Panc1 (cell line): ENCODE measurements around the gene ADARB1. TPM values are rescaled to one million over a fixed set of nuclear protein-coding genes. Genes with fewer than 3 reads are reported as not detected.

ENCODE experiments used
- ATAC-seq: fragments of 200-7000 bp; cut with Tn5 transposase; 2 replicates; pipeline ENCODE4 v1.9.1; 2020; ENCODE audit warnings: mild to moderate bottlenecking, moderate library complexity
- BruUV-seq: library from RNA; stranded (reverse); fragments of 400-500 nt; replicated peaks from 2 replicates; lab custom pipeline; 2021; lab: Mats Ljungman, UMichigan
- CTCF ChIA-PET: fragments of 300-600 bp; sonication (Branson Sonifier 250); formaldehyde crosslinking; loops from one replicate; lab custom pipeline; 2022; ENCODE audit warnings: antibody characterized with exemption; lab: Charles Lee
- POLR2A ChIA-PET: fragments of 300-600 bp; sonication (Branson Sonifier 250); formaldehyde crosslinking; loops from one replicate; lab custom pipeline; 2022; ENCODE audit warnings: antibody characterized with exemption; lab: Charles Lee
- DNase-seq: peaks from one replicate; pipeline ENCODE4 v3.0.0-alpha.2; 2010; ENCODE audit warnings: low read depth, low spot score
- H3K27ac ChIP-seq: 2 replicates; pipeline ENCODE4 v1.5.1; 2011; ENCODE audit warnings: mild to moderate bottlenecking, low read length, inconsistent platforms
- H3K27me3 ChIP-seq: fragments of 200-500 bp; sonication (Bioruptor generic); 2 replicates; pipeline ENCODE4 v1.6.0; 2014; ENCODE audit warnings: low read length, inconsistent platforms; ENCODE audit not compliant: control insufficient read depth, insufficient read depth
- H3K36me3 ChIP-seq: fragments of 200-500 bp; sonication (Bioruptor generic); 2 replicates; pipeline ENCODE4 v1.5.1; 2014; ENCODE audit warnings: inconsistent platforms, mild to moderate bottlenecking, low read length, moderate library complexity; ENCODE audit not compliant: control insufficient read depth, insufficient read depth
- H3K4me1 ChIP-seq: 2 replicates; pipeline ENCODE4 v1.5.1; 2011; ENCODE audit warnings: inconsistent platforms, mild to moderate bottlenecking, low read length, moderate library complexity; ENCODE audit not compliant: control insufficient read depth, insufficient read depth
- H3K4me3 ChIP-seq, 2 experiments: 2 replicates each; pipeline ENCODE4 v1.5.1; 2011 to 2012; ENCODE audit warnings: low read depth in 2 of 2, low read length in 2 of 2, mild to moderate bottlenecking in 2 of 2, inconsistent platforms in 1 of 2, moderate library complexity in 1 of 2
- H3K9me3 ChIP-seq: fragments of 200-500 bp; sonication (Bioruptor generic); 2 replicates; pipeline ENCODE4 v1.5.1; 2014; ENCODE audit warnings: low read depth, mild to moderate bottlenecking, inconsistent platforms, low read length, moderate library complexity; ENCODE audit not compliant: control insufficient read depth, insufficient read depth
- CTCF ChIP-seq: fragments of 450-650 bp; IDR thresholded peaks from 2 replicates; pipeline ENCODE4 v1.5.1; 2017; ENCODE audit warnings: mild to moderate bottlenecking
- POLR2AphosphoS5 ChIP-seq: IDR thresholded peaks from 2 replicates; pipeline ENCODE4 v1.6.1; 2012; ENCODE audit warnings: mild to moderate bottlenecking, low read depth, low read length, moderate library complexity
- REST ChIP-seq, 2 experiments: IDR thresholded peaks; 2 replicates each; pipeline ENCODE4 v1.6.1; 2011 to 2012; ENCODE audit warnings: low read depth in 2 of 2, control low read depth in 1 of 2, low read length in 1 of 2, mild to moderate bottlenecking in 1 of 2, moderate library complexity in 1 of 2; ENCODE audit not compliant: insufficient read depth in 1 of 2
- SIN3A ChIP-seq: IDR thresholded peaks from 2 replicates; pipeline ENCODE4 v1.6.1; 2012; ENCODE audit warnings: low read depth, mild to moderate bottlenecking, low read length, moderate library complexity, borderline replicate concordance; ENCODE audit not compliant: insufficient read depth
- TCF7L2 ChIP-seq: IDR thresholded peaks from 2 replicates; pipeline ENCODE4 v1.6.1; 2011; ENCODE audit warnings: mild to moderate bottlenecking, low read depth, low read length, inconsistent platforms
- in situ Hi-C: cut with HindIII; loops from 2 replicates; pipeline ENCODE4 v1.10.0; 2016; ENCODE audit warnings: low sequenced_read_pairs, low pct_unique_long_range_greater_than_20kb
- intact Hi-C: fragments of 100-400 bp; cut with micrococcal nuclease; formaldehyde crosslinking; loops from one replicate; pipeline ENCODE4 v1.10.0; 2022; ENCODE audit not compliant: unreplicated experiment
- total RNA-seq: library from RNA; stranded (reverse); gene quantifications from one replicate; pipeline ENCODE4 v1.2.1, GENCODE V29; 2021; ENCODE audit not compliant: unreplicated experiment

ADARB1 gene
- total RNA-seq, 1 experiment from 2014 or later: 15.0 TPM

GRCh38 chr21:45211661-45212060, 137.3 kb downstream of the ADARB1 start:
- POLR2A ChIA-PET: no interaction called here
- DNase-seq (no peak), ATAC-seq (no peak)
- no peaks in the 10 kb centered on the region for H3K4me1 ChIP-seq
- no peak overlapping the region for H3K4me3 ChIP-seq
- CTCF ChIA-PET: no interaction called here
- intact Hi-C loops (no loop called here), in situ Hi-C loops (no loop called here)
- H3K27me3 ChIP-seq: no peaks in the 10 kb centered on the region
- no peaks in the 10 kb centered on the region for H3K36me3 ChIP-seq
- BruUV-seq: no TSS peak
- TF ChIP-seq TCF7L2 (no peak), REST (IDR thresholded peaks at IDR 0.05; ENCODE audit: insufficient read depth in 1 of 2, low read depth in 2 of 2, low read length in 1 of 2) (no peak), CTCF (no peak)
- peaks cover 7% of the 10 kb centered on the region; the same call in 1 of the 2 replicates for H3K9me3 ChIP-seq
- H3K27ac ChIP-seq: no peak overlapping the region

GRCh38 chr21:45213392-45213791, 139.0 kb downstream of the ADARB1 start:
- CTCF ChIA-PET: no interaction called here
- Histone ChIP-seq H3K36me3 (no peaks in the 10 kb centered on the region), H3K9me3 (peaks cover 12% of the 10 kb centered on the region; the same call in 1 of the 2 replicates)

More at GRCh38 chr21:45213392-45213791, 139.0 kb downstream of the ADARB1 start:
- DNase-seq (no peak), ATAC-seq (no peak)
- intact Hi-C loops: no loop called here
- no peaks in the 10 kb centered on the region for H3K4me1 ChIP-seq
- POLR2A ChIA-PET: no interaction called here
- H3K4me3 ChIP-seq: no peak overlapping the region
- H3K27me3 ChIP-seq: no peaks in the 10 kb centered on the region
- in situ Hi-C loops: no loop called here
- no peak overlapping the region for H3K27ac ChIP-seq
- no TSS peak for BruUV-seq
- TF ChIP-seq SIN3A: no peak
- TF ChIP-seq TCF7L2: no peak
- no peak for TF ChIP-seq REST (IDR thresholded peaks at IDR 0.05; ENCODE audit: insufficient read depth in 1 of 2, low read depth in 2 of 2, low read length in 1 of 2)
- no peak for TF ChIP-seq POLR2AphosphoS5
- no peak for TF ChIP-seq CTCF
